Measurements from ENCODE around the gene ABL1.

ABL1 gene

DNA sequence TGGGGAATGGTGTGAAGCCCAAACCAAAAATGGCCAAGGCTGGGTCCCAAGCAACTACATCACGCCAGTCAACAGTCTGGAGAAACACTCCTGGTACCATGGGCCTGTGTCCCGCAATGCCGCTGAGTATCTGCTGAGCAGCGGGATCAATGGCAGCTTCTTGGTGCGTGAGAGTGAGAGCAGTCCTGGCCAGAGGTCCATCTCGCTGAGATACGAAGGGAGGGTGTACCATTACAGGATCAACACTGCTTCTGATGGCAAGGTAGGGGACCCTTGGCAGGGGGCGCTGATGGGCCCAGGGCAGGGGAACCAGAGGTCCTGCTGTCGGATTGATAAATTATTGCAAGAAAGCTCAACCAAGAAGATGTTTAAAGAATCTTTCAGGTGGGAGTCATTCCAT is 19.8 kb downstream of the ABL1 start:
- no peak overlapping the region for H3K9ac ChIP-seq (ENCODE audit: low read length)
- no peaks in the 10 kb centered on the region for H3K27me3 ChIP-seq (ENCODE audit: control insufficient read depth in 1 of 2, insufficient read depth in 2 of 2, low read length in 2 of 2)
- H3K4me3 ChIP-seq (ENCODE audit: low read depth in 1 of 2, low read length in 2 of 2), result no peak overlapping the region
- peaks cover 44% of the 10 kb centered on the region for H3K36me3 ChIP-seq (ENCODE audit: insufficient read depth, low read length)
- no peak overlapping the region for H3K27ac ChIP-seq (ENCODE audit: low read depth, low read length)
- no peaks in the 10 kb centered on the region for H3K9me3 ChIP-seq (ENCODE audit: low read length)
- peaks cover 52% of the 10 kb centered on the region for H3K4me1 ChIP-seq (ENCODE audit: insufficient read depth, low read length)

DNA sequence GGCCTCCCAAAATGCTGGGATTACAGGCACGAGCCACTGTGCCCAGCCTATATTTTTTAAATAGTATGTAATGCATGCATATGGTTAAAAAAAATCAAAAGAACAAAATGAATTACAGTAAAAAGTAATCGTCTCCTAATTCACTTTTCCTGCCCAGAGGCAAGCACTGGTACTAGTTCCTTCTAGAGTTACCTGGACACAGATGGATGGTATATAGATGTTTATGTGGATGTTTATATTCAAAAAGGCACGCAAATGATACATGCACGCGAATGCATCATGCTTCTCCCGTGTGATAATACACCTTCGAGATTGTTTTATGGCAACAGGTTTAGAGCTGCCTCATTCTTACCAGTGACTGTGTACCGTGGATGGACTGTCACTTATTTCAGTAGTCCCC is 21.4 kb downstream of the ABL1 start:
- Histone ChIP-seq H3K27ac (ENCODE audit: low read depth, low read length) (no peak overlapping the region), H3K9ac (ENCODE audit: low read length) (no peak overlapping the region), H3K27me3 (ENCODE audit: control insufficient read depth in 1 of 2, insufficient read depth in 2 of 2, low read length in 2 of 2) (no peaks in the 10 kb centered on the region), H3K9me3 (ENCODE audit: low read length) (no peaks in the 10 kb centered on the region), H3K36me3 (ENCODE audit: insufficient read depth, low read length) (peaks cover 49% of the 10 kb centered on the region), H3K4me1 (ENCODE audit: insufficient read depth, low read length) (peaks cover 62% of the 10 kb centered on the region), H3K4me3 (ENCODE audit: low read depth in 1 of 2, low read length in 2 of 2) (no peak overlapping the region)

DNA sequence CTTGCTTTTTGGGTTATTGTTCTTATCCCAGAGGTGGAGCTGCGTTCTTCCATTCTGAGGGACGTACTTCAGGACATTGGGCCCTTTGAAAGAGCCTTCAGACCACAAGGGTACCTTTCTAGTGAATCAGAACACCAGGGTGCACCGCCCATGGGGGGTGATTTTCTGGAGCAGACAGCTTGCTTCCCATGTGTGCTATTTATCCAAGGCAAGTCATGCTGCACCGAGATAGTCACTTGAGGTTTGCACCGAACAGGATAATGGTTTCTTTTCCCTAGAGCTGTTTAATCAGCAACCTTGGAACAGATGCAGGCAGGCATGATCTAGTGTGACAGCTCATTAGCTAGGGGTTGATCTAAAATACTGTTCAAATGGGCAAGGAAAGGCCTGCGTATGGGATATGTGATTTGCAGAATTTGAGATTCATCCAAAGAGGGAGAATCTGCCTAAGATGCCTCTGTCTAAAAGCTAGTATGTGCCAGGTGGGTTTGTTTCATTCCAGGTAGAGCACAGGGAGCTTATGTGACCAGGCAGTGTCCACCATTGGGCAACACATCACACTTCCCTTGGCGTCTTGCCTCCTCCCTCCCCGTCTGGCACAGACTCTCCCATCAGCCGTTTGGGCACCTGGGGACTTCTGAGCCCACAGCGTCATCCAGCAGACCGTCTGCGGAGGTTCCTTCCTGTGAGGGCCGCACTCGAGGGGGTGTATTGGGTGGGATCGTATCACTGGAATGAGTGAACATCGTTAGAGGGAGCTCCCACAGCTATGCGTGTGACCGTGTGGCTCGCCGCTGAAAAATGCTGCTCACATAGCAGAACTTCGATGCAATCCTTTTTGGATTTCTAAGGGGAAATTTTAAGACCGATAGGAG is 23.0 kb downstream of the ABL1 start:
- Histone ChIP-seq H3K4me3 (ENCODE audit: low read depth in 1 of 2, low read length in 2 of 2) (peak overlapping the region in 1 of 2 donors; percentile 13), H3K27me3 (ENCODE audit: control insufficient read depth in 1 of 2, insufficient read depth in 2 of 2, low read length in 2 of 2) (no peaks in the 10 kb centered on the region), H3K36me3 (ENCODE audit: insufficient read depth, low read length) (peaks cover 58% of the 10 kb centered on the region), H3K4me1 (ENCODE audit: insufficient read depth, low read length) (peaks cover 78% of the 10 kb centered on the region), H3K27ac (ENCODE audit: low read depth, low read length) (peak overlapping the region; percentile 75), H3K9me3 (ENCODE audit: low read length) (no peaks in the 10 kb centered on the region), H3K9ac (ENCODE audit: low read length) (peak overlapping the region; percentile 9)

DNA sequence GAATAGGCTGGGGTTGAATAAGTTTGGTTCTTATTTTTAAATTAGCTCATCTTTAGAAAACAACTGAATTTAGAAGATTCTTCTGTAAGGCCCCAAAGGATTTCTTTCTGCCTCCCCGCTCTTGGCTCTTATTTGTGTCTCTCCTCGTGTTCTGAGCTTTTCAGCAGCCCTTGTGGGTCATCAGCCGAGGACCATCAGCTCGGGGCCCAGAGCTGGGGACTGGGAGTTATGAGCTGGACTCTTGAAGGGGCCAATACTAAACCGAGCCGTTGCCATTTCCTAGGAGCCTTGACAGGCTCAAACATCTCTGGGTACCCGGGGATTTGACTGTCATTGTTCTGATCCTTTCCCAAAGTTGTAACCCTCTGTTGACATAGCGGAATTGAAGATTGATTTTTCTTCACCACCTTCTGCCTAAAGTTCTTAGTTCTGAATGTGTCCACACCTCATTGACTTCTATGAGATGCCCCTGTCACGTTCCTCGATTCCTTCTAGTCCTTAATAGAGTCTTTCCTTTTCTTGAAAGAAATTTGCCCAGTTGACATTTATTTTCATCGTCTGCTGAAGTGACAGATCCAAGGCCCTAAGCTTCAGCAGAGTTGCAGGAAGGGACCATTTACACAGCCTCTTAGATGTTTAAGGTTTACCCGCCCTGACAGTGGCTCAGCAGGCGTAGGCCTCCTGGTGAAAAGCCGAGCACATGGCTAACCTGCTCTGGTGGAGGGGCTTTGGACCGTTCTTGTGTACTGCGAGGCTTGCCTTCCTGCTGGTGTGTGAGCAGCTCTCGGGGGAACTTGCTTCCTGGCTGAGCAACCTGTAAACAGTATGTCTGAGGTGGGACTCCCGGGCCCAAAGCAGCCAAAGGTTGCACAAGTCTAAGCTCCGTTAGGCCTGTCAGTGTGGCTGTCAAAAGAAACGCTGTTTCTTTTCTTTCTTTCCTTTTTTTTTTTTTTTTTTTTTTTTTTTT is 24.0 kb downstream of the ABL1 start:
- H3K9ac ChIP-seq (ENCODE audit: low read length), result peak overlapping the region; percentile 32
- peaks cover 59% of the 10 kb centered on the region for H3K36me3 ChIP-seq (ENCODE audit: insufficient read depth, low read length)
- peak overlapping the region; percentile 75 for H3K27ac ChIP-seq (ENCODE audit: low read depth, low read length)

GRCh38 chr9:130860458-130861316 is 25.6 kb downstream of the ABL1 start:
- H3K4me3 ChIP-seq (ENCODE audit: low read depth in 1 of 2, low read length in 2 of 2), result peak overlapping the region in 1 of 2 donors; percentile 6
- H3K9ac ChIP-seq (ENCODE audit: low read length), result peak overlapping the region; percentile 31
- peaks cover 83% of the 10 kb centered on the region for H3K4me1 ChIP-seq (ENCODE audit: insufficient read depth, low read length)
- peaks cover 52% of the 10 kb centered on the region for H3K36me3 ChIP-seq (ENCODE audit: insufficient read depth, low read length)
- H3K27ac ChIP-seq (ENCODE audit: low read depth, low read length), result peak overlapping the region; percentile 50
- no peaks in the 10 kb centered on the region for H3K27me3 ChIP-seq (ENCODE audit: control insufficient read depth in 1 of 2, insufficient read depth in 2 of 2, low read length in 2 of 2)
- H3K9me3 ChIP-seq (ENCODE audit: low read length), result no peaks in the 10 kb centered on the region

More for the DNA sequence above, 24.0 kb downstream of the ABL1 start:
- no peaks in the 10 kb centered on the region for H3K27me3 ChIP-seq (ENCODE audit: control insufficient read depth in 1 of 2, insufficient read depth in 2 of 2, low read length in 2 of 2)
- peaks cover 80% of the 10 kb centered on the region for H3K4me1 ChIP-seq (ENCODE audit: insufficient read depth, low read length)
- no peaks in the 10 kb centered on the region for H3K9me3 ChIP-seq (ENCODE audit: low read length)
- H3K4me3 ChIP-seq (ENCODE audit: low read depth in 1 of 2, low read length in 2 of 2), result no peak overlapping the region

- peaks cover 43% of the 10 kb centered on the region for H3K36me3 ChIP-seq (ENCODE audit: insufficient read depth, low read length)
Observed at GRCh38 chr9:130861372-130862180, 26.5 kb downstream of the ABL1 start.

GRCh38 chr9:130862217-130862616 is 27.2 kb downstream of the ABL1 start:
- H3K27me3 ChIP-seq (ENCODE audit: control insufficient read depth in 1 of 2, insufficient read depth in 2 of 2, low read length in 2 of 2), result no peaks in the 10 kb centered on the region
- H3K9ac ChIP-seq (ENCODE audit: low read length), result peak overlapping the region; percentile 39
- H3K9me3 ChIP-seq (ENCODE audit: low read length), result no peaks in the 10 kb centered on the region
- H3K36me3 ChIP-seq (ENCODE audit: insufficient read depth, low read length), result peaks cover 37% of the 10 kb centered on the region
- H3K4me1 ChIP-seq (ENCODE audit: insufficient read depth, low read length), result peaks cover 85% of the 10 kb centered on the region
- H3K4me3 ChIP-seq (ENCODE audit: low read depth in 1 of 2, low read length in 2 of 2), result no peak overlapping the region
- peak overlapping the region; percentile 50 for H3K27ac ChIP-seq (ENCODE audit: low read depth, low read length)

More at GRCh38 chr9:130861372-130862180, 26.5 kb downstream of the ABL1 start:
- Histone ChIP-seq H3K4me3 (ENCODE audit: low read depth in 1 of 2, low read length in 2 of 2) (peak overlapping the region in 1 of 2 donors; percentile 6), H3K27me3 (ENCODE audit: control insufficient read depth in 1 of 2, insufficient read depth in 2 of 2, low read length in 2 of 2) (no peaks in the 10 kb centered on the region), H3K9me3 (ENCODE audit: low read length) (no peaks in the 10 kb centered on the region), H3K27ac (ENCODE audit: low read depth, low read length) (peak overlapping the region; percentile 50), H3K4me1 (ENCODE audit: insufficient read depth, low read length) (peaks cover 85% of the 10 kb centered on the region), H3K9ac (ENCODE audit: low read length) (peak overlapping the region; percentile 31)

DNA sequence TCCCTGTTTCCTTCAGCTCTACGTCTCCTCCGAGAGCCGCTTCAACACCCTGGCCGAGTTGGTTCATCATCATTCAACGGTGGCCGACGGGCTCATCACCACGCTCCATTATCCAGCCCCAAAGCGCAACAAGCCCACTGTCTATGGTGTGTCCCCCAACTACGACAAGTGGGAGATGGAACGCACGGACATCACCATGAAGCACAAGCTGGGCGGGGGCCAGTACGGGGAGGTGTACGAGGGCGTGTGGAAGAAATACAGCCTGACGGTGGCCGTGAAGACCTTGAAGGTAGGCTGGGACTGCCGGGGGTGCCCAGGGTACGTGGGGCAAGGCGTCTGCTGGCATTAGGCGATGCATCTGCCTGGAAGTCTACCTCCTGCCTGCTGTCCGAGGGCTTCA is 27.7 kb downstream of the ABL1 start:
- Histone ChIP-seq H3K36me3 (ENCODE audit: insufficient read depth, low read length) (peaks cover 31% of the 10 kb centered on the region), H3K27ac (ENCODE audit: low read depth, low read length) (peak overlapping the region; percentile 50), H3K4me1 (ENCODE audit: insufficient read depth, low read length) (peaks cover 85% of the 10 kb centered on the region), H3K27me3 (ENCODE audit: control insufficient read depth in 1 of 2, insufficient read depth in 2 of 2, low read length in 2 of 2) (no peaks in the 10 kb centered on the region), H3K9ac (ENCODE audit: low read length) (peak overlapping the region; percentile 39), H3K9me3 (ENCODE audit: low read length) (no peaks in the 10 kb centered on the region), H3K4me3 (ENCODE audit: low read depth in 1 of 2, low read length in 2 of 2) (peak overlapping the region in 1 of 2 donors; percentile 28)

DNA sequence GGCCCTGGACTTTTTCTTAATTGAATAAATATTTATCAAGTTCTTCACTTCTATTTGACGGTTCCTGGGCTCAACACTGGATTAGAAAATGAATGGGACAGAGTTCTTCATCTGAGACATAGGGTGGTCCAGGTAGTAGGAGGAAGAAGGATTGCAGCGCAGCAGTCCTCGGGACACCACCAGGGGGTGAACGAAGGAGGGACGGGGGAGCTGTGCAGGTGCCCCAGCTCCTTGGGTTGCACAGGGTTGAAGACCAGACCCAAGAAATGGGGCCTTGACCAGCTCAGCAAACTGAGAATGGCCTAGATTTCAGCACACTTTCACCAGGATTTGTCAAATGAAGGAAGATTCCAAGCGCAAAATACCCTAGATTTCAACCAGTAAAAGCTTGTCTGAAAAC is 29.5 kb downstream of the ABL1 start:
- peaks cover 75% of the 10 kb centered on the region for H3K4me1 ChIP-seq (ENCODE audit: insufficient read depth, low read length)
- H3K36me3 ChIP-seq (ENCODE audit: insufficient read depth, low read length), result peaks cover 32% of the 10 kb centered on the region
- no peaks in the 10 kb centered on the region for H3K9me3 ChIP-seq (ENCODE audit: low read length)

DNA sequence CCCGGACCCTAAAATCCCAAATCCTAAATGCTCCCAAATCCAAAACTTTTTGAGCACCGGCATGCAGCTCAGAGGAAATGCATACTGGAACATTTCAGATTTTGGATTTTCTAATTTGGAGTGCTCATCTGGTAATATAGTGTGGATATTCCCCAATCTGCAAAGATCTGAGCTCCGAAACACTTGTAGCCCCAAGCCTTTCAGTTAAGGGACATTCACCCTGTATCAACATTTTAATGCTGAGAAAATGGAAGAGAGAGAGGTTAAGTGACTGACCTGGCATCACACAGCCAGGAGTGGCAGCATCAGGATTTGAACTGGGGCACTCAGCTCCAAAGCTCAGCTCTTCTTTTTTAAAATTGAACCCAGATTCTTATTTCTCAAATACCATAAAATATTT is 30.9 kb downstream of the ABL1 start:
- Histone ChIP-seq H3K27ac (ENCODE audit: low read depth, low read length) (peak overlapping the region; percentile 38), H3K4me3 (ENCODE audit: low read depth in 1 of 2, low read length in 2 of 2) (no peak overlapping the region), H3K4me1 (ENCODE audit: insufficient read depth, low read length) (peaks cover 76% of the 10 kb centered on the region), H3K9me3 (ENCODE audit: low read length) (no peaks in the 10 kb centered on the region), H3K36me3 (ENCODE audit: insufficient read depth, low read length) (peaks cover 37% of the 10 kb centered on the region), H3K27me3 (ENCODE audit: control insufficient read depth in 1 of 2, insufficient read depth in 2 of 2, low read length in 2 of 2) (no peaks in the 10 kb centered on the region), H3K9ac (ENCODE audit: low read length) (no peak overlapping the region)

More for the DNA sequence above, 29.5 kb downstream of the ABL1 start:
- Histone ChIP-seq H3K9ac (ENCODE audit: low read length) (no peak overlapping the region), H3K27me3 (ENCODE audit: control insufficient read depth in 1 of 2, insufficient read depth in 2 of 2, low read length in 2 of 2) (no peaks in the 10 kb centered on the region), H3K27ac (ENCODE audit: low read depth, low read length) (no peak overlapping the region), H3K4me3 (ENCODE audit: low read depth in 1 of 2, low read length in 2 of 2) (no peak overlapping the region)

All from muscle layer of colon (tissue), 2 donors.